ENCODE results near the gene PPIC.
"Not testable (repeated sequence)": the region's sequence is repeated elsewhere in the genome, so short reads cannot be mapped to it uniquely, and the experiment has no call there.

PPIC gene

GRCh38 chr5:123007754-123008153 lies 28.8 kb downstream of the PPIC start:
- no peak for DNase-seq (ENCODE audit: low read depth in 2 of 2)

- DNase-seq (ENCODE audit: low read depth in 2 of 2), result no peak
Measured at GRCh38 chr5:123007182-123007581, 29.3 kb downstream of the PPIC start.

- no peak for DNase-seq (ENCODE audit: low read depth in 2 of 2)
Measured at GRCh38 chr5:123001808-123002207, 34.7 kb downstream of the PPIC start.

DNA sequence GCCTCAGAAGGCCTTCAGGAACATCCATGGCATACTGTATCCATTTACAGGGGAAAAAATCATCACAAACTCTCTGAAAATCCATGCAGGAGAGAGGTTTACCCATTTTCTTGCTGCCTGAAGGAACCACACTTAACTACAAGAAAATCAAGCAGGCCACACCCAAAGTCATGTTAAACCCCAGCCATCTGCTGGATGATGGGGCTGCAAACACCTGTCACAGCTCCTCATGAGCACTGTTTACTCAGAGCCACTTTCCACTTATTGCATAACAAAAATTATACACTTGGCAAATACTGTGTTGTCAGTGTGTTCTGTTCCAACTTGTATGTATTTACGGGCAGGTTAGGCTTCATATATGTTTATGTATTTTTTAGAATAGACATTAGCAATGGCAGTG lies 35.8 kb downstream of the PPIC start:
- no peak for DNase-seq (ENCODE audit: low read depth in 2 of 2)

GRCh38 chr5:122999947-123000563 lies 36.5 kb downstream of the PPIC start:
- DNase-seq (ENCODE audit: low read depth in 2 of 2), result no peak

GRCh38 chr5:122997294-122997693 lies 39.2 kb downstream of the PPIC start:
- no peak for DNase-seq (ENCODE audit: low read depth in 2 of 2)

DNA sequence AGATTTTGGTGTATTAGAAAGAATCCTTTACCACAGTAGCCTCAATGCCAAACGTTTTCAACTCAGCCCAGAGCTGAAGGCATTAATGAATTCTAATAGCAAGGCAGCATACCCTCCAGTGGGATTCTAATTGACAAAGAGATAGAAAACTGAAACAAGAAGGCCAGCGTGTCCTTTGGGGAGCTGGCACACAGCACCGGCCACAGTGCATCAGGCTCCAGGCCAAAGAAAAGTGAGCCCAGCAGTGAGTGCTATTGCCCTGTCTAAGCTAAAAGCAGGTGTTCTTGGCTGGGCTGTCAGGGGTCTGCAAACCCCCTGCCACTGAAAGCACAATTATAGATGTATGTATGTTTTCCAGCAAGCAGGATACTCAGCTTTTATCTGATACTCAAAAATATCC lies 40.4 kb downstream of the PPIC start:
- no peak for DNase-seq (ENCODE audit: low read depth in 2 of 2)

DNA sequence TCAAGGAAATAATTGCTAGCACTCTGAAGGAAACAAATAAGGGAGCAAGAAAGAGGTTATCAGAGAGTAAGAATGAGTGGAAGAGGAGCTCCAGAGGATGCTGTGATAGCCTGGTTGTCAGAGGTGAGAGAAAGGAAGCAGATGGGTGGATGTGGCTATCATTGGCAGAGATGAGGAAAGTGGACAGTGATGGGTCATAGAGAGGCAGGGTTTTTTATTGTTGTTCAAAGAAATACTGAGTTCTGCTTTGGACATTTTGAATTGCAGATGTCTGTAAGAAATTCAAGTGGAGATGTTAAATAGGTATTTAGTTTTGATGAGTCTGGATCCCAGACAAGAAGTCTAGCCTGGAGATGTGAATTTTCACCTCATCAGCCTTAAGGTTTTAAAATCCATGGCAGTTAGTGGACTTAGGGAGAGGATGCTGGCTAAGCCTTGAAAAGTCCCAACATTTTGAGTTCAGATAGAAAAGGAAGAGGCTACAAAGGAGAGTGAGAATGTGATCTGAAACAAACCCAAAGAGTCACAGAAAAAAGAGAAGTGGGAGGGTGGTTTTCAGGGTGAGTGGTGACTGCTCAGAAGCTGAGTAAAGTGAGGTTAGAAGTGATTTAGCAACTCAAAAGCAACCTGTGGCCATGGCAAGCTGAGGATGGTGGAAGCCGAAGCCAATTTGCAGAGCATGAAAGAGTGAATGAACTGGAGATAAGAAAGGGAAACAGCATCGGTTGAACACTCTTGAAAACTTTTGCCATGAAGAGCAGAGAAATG lies 50.4 kb downstream of the PPIC start:
- no peak for DNase-seq (ENCODE audit: low read depth in 2 of 2)

DNA sequence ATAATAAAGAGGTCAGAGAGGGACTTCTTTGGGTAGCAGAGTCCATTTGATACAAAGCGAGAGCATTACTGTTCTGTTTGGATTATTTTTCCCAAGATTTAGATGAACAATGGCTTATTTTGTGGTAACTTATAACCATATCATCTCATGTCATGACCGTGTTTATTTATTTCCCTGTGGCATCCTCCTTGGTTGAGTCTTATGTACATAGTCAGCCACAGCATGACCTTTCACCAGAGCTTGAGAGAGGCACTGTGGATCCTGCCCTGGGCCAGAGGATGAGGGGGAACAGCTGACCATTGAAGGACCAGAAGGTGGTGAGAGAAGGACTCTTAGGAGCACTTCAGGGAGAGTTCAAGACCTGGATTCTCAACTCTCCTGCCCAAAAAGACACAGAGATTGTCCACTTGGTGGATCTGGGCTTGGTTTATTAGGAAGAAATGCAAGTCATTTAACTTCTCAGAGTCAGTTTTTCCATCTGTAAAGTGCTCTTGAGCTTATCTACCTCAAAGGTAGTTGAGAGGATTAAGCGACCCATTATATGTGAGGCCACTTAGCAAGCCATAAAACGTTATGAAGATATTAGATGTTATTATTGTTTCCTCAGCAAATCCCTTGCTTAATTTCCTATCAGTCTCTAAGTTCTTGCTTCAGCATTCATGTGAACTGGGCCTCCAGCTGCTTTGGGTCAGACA lies 51.4 kb downstream of the PPIC start:
- DNase-seq (ENCODE audit: low read depth in 2 of 2), result no peak

- DNase-seq (ENCODE audit: low read depth in 2 of 2), result no peak
Measured at GRCh38 chr5:122984425-122984824, 52.1 kb downstream of the PPIC start.

- DNase-seq (ENCODE audit: low read depth in 2 of 2), result no peak
Measured at GRCh38 chr5:122982376-122982775, 54.1 kb downstream of the PPIC start.

- DNase-seq (ENCODE audit: low read depth in 2 of 2), result no peak
Measured at GRCh38 chr5:122981846-122982245, 54.7 kb downstream of the PPIC start.

GRCh38 chr5:122978644-122979297 lies 57.8 kb downstream of the PPIC start:
- DNase-seq (ENCODE audit: low read depth in 2 of 2), result no peak

GRCh38 chr5:122978068-122978467 lies 58.5 kb downstream of the PPIC start:
- DNase-seq (ENCODE audit: low read depth in 2 of 2), result no peak

GRCh38 chr5:122977319-122977718 lies 59.2 kb downstream of the PPIC start:
- no peak for DNase-seq (ENCODE audit: low read depth in 2 of 2)

GRCh38 chr5:122974251-122974650 lies 62.3 kb downstream of the PPIC start:
- DNase-seq (ENCODE audit: low read depth in 2 of 2), result not testable (repeated sequence)

GRCh38 chr5:122973759-122974158 lies 62.8 kb downstream of the PPIC start:
- not testable (repeated sequence) for DNase-seq (ENCODE audit: low read depth in 2 of 2)
